Kidney (tissue), 14 donors: ENCODE measurements around the gene CFB. TPM values are rescaled to one million over a fixed set of nuclear protein-coding genes. Genes with fewer than 3 reads are reported as not detected.

Experiments used
- DNase-seq, 5 donors: peaks; one replicate each; pipeline ENCODE4 v3.0.0-alpha.2; 2013 to 2020
- FAIRE-seq: peaks from 2 replicates; lab custom pipeline; 2012; peaks lifted over from hg19 to GRCh38; lab: Jason Lieb, UNC
- H3K27ac ChIP-seq, 2 donors: one replicate each; pipeline ENCODE4 v1.7.0; 2013; ENCODE audit warnings: low read depth in 2 of 2, low read length in 2 of 2, inconsistent platforms in 1 of 2
- H3K27me3 ChIP-seq: one replicate; pipeline ENCODE4 v1.7.1; 2013; ENCODE audit warnings: low read length, inconsistent platforms; ENCODE audit not compliant: control insufficient read depth, insufficient read depth
- H3K36me3 ChIP-seq, 3 donors: one replicate each; pipeline versions ENCODE4 v1.7.0 to v1.7.1; 2013; ENCODE audit warnings: low read length in 3 of 3, control low read depth in 1 of 3, inconsistent platforms in 1 of 3; ENCODE audit not compliant: insufficient read depth in 3 of 3, control insufficient read depth in 2 of 3
- H3K4me1 ChIP-seq, 3 donors: one replicate each; pipeline versions ENCODE4 v1.7.0 to v1.7.1; 2013; ENCODE audit warnings: low read length in 3 of 3, inconsistent platforms in 1 of 3, low read depth in 1 of 3; ENCODE audit not compliant: control insufficient read depth in 2 of 3, insufficient read depth in 2 of 3
- H3K4me3 ChIP-seq, 3 donors: one replicate each; pipeline versions ENCODE4 v1.7.0 to v1.8.1; 2013; ENCODE audit warnings: low read length in 3 of 3, control low read depth in 1 of 3, inconsistent platforms in 1 of 3
- H3K9ac ChIP-seq, 3 donors: one replicate each; pipeline versions ENCODE4 v1.7.0 to v1.7.1; 2013; ENCODE audit warnings: low read length in 3 of 3, control low read depth in 1 of 3, inconsistent platforms in 1 of 3
- H3K9me3 ChIP-seq, 3 donors: one replicate each; pipeline versions ENCODE4 v1.7.0 to v1.7.1; 2013; ENCODE audit warnings: low read length in 3 of 3, control low read depth in 1 of 3, inconsistent platforms in 1 of 3; ENCODE audit not compliant: control insufficient read depth in 2 of 3, insufficient read depth in 1 of 3
- intact Hi-C: fragments of 100-400 bp; cut with DNase I; formaldehyde crosslinking; loops from one replicate; pipeline ENCODE4 v1.11.1; 2022
- polyA plus RNA-seq: library from polyadenylated mRNA; stranded (reverse); fragments of 350-450 nt; fragmentation: Illumina TruSeq; extraction: RNeasy Lipid Tissue Mini Kit (QIAGEN cat#74804); gene quantifications from one replicate; pipeline ENCODE4 v1.2.3, GENCODE V29; 2014; ENCODE audit warnings: low read depth, low replicate concordance; ENCODE audit not compliant: insufficient read depth
- total RNA-seq: library from RNA; stranded (reverse); fragmentation: NEBNext Ultra II Directional; extraction: Animal tissue kit (Norgen Biotek cat#: 25700); gene quantifications from one replicate; pipeline ENCODE4 v1.2.1, GENCODE V29; 2021
- TF ChIP-seq, protein P1 (sequence below): IDR thresholded peaks from 3 replicates; pipeline ENCODE4 v1.5.1; 2012; ENCODE audit warnings: mild to moderate bottlenecking, moderate library complexity, borderline replicate concordance; ENCODE audit not compliant: insufficient read depth; ENCODE audit errors: extremely low read depth
- donor health status: control.
- donor health status: control.
- donor health status: control.
- donor health status: control.
- donor health status: control.
- donor health status: DM: yes; HTN: yes; CAD: no.
- donor health status: Normal renal cell carcinoma (clear cell type).

Gene CFB
- total and polyA plus RNA-seq, 2 donors from 2014 or later: 154 to 200 TPM

DNA sequence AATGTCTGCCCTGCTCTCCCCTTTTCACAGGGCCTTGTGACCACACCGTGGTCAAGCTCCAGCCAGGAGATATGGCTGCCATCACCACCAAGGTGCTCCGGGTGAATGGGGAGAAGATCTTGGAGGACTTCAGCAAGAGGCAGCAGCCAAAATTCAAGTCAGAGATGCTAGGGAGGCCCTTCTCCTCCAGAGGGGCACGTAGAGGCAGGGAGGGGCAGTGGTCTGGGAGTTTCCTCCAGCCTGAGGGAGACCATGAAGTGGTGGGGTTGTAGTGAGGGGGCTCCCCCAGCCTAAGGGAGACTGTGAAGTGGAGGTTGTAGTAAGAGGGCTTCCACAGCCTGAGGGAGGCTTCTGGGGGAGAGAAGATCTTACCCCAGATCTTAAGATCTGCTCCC is 22.0 kb downstream of the CFB start:
- H3K4me3 ChIP-seq: no peak overlapping the region
- no peak overlapping the region for H3K27ac ChIP-seq
- H3K36me3 ChIP-seq: peaks cover 4 to 42% (median 40%) of the 10 kb centered on the region in 3 donors
- DNase-seq (no peak), FAIRE-seq (no peak)
- intact Hi-C loops: no loop called here
- H3K27me3 ChIP-seq: no peaks in the 10 kb centered on the region
- TF ChIP-seq, protein P1, sequence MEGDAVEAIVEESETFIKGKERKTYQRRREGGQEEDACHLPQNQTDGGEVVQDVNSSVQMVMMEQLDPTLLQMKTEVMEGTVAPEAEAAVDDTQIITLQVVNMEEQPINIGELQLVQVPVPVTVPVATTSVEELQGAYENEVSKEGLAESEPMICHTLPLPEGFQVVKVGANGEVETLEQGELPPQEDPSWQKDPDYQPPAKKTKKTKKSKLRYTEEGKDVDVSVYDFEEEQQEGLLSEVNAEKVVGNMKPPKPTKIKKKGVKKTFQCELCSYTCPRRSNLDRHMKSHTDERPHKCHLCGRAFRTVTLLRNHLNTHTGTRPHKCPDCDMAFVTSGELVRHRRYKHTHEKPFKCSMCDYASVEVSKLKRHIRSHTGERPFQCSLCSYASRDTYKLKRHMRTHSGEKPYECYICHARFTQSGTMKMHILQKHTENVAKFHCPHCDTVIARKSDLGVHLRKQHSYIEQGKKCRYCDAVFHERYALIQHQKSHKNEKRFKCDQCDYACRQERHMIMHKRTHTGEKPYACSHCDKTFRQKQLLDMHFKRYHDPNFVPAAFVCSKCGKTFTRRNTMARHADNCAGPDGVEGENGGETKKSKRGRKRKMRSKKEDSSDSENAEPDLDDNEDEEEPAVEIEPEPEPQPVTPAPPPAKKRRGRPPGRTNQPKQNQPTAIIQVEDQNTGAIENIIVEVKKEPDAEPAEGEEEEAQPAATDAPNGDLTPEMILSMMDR: no peak
- H3K9ac ChIP-seq: no peak overlapping the region
- H3K9me3 ChIP-seq: no peaks in the 10 kb centered on the region
- peaks cover 0 to 19% (median 0%) of the 10 kb centered on the region in 3 donors for H3K4me1 ChIP-seq

DNA sequence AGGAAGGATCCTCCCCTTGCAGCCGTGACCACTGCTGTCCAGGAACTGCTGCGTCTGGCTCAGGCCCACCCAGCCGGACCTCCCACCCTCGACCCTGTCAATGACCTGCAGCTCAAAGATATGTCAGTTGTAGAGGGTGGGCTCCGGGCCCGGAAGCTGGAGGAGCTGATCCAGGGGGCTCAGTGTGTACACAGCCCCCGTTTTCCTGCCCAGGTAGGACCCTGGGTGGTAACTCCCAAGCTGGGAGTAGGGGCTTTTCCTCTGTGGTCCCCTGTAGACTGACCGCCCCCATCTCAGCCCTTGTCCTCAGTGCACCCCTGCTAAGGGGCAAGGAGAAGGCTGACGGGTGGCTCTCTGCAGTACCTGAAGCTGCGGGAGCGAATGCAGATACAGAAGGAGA is 22.4 kb downstream of the CFB start:
- intact Hi-C loops: no loop called here
- FAIRE-seq (no peak), DNase-seq (no peak)
- Histone ChIP-seq H3K9me3 (no peaks in the 10 kb centered on the region), H3K27me3 (no peaks in the 10 kb centered on the region), H3K9ac (no peak overlapping the region), H3K27ac (no peak overlapping the region), H3K4me1 (peaks cover 0 to 23% (median 4%) of the 10 kb centered on the region in 3 donors), H3K4me3 (no peak overlapping the region), H3K36me3 (peaks cover 4 to 39% (median 38%) of the 10 kb centered on the region in 3 donors)
- TF ChIP-seq, protein P1: no peak

DNA sequence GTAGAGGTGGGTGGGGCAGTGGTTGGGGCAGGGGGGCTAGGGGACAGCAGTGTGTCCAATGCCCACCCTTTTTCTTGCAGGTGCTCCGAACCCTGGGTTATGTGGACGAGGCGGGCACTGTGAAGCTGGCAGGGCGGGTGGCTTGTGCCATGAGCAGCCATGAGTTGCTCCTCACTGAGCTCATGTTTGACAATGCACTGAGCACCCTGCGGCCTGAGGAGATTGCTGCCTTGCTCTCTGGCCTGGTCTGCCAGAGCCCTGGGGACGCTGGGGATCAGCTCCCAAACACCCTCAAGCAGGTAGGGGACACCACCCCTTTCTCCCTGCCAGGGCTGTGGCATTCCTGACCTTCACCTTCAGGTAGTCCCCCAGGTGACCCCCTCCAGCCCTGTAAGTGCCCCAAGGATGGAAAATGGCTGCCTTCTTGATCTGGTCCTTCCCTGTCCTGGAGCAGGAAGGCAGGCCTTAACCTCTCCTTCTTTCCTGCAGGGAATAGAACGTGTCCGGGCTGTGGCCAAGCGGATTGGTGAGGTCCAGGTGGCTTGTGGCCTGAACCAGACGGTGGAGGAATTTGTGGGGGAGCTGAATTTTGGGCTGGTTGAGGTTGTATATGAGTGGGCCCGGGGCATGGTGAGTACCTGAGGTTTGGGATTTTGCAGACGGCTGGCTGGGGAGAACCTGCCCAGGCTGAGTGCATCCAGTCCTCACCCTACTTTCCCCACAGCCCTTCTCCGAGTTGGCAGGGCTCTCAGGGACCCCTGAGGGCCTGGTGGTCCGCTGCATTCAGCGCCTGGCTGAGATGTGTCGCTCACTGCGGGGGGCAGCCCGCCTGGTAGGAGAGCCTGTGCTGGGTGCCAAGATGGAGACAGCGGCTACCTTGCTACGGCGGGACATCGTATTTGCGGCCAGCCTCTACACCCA is 23.2 kb downstream of the CFB start:
- peaks cover 4 to 34% (median 33%) of the 10 kb centered on the region in 3 donors for H3K36me3 ChIP-seq
- H3K27ac ChIP-seq: no peak overlapping the region
- intact Hi-C loops: no loop called here
- DNase-seq: no peak
- no peak for FAIRE-seq
- H3K9me3 ChIP-seq: no peaks in the 10 kb centered on the region
- H3K9ac ChIP-seq: no peak overlapping the region
- TF ChIP-seq, protein P1: no peak
- no peak overlapping the region for H3K4me3 ChIP-seq
- H3K4me1 ChIP-seq: peaks cover 0 to 26% (median 4%) of the 10 kb centered on the region in 3 donors
- H3K27me3 ChIP-seq: no peaks in the 10 kb centered on the region
